Gastroesophageal sphincter (tissue), 4 donors: ENCODE results near the gene FRZB. TPM values are rescaled to one million over a fixed set of nuclear protein-coding genes. Genes with fewer than 3 reads are reported as not detected.
A peak's percentile ranks its signal among the peaks of the same experiment; 100 is the strongest.

Experiments
- ATAC-seq: fragments of 150-250 bp; one replicate; pipeline ENCODE4 v1.9.1; 2016; ENCODE audit warnings: mild to moderate bottlenecking, moderate library complexity
- H3K27ac ChIP-seq, 4 donors: fragments of 200-600 bp; sonication (generic) in 3 of 4; 1 replicate in 3 of 4; 2 replicates in 1 of 4; pipeline ENCODE4 v1.5.1; 2016 to 2019
- H3K27me3 ChIP-seq: fragments of 200-600 bp; sonication (generic); one replicate; pipeline ENCODE4 v1.5.1; 2019
- H3K36me3 ChIP-seq, 2 donors: fragments of 200-600 bp; sonication (generic); one replicate each; pipeline ENCODE4 v1.5.1; 2019; ENCODE audit warnings: control low read depth in 1 of 2
- H3K4me1 ChIP-seq, 3 donors: fragments of 200-600 bp; sonication (generic); 1 replicate in 2 of 3; 2 replicates in 1 of 3; pipeline ENCODE4 v1.5.1; 2016 to 2019; ENCODE audit warnings: control low read depth in 2 of 3
- H3K4me3 ChIP-seq, 2 donors: fragments of 200-600 bp; sonication (generic); one replicate each; pipeline ENCODE4 v1.5.1; 2019; ENCODE audit warnings: mild to moderate bottlenecking in 1 of 2, moderate library complexity in 1 of 2
- H3K9me3 ChIP-seq, 3 donors: fragments of 200-600 bp; sonication (generic); one replicate each; pipeline ENCODE4 v1.5.1; 2017 to 2019; ENCODE audit warnings: control low read depth in 2 of 3
- CTCF ChIP-seq, 4 experiments: fragments of 200-600 bp in 2 of 4; fragments of 450-650 bp in 2 of 4; sonication (generic) in 1 of 4; IDR thresholded peaks; one replicate each; pipeline ENCODE4 v1.5.1; 2017 to 2019; ENCODE audit warnings: antibody characterized with exemption in 4 of 4, mild to moderate bottlenecking in 2 of 4, moderate library complexity in 2 of 4
- EP300 ChIP-seq: sonication (generic); formaldehyde crosslinking; IDR thresholded peaks from one replicate; pipeline ENCODE4 v1.6.1; 2017; ENCODE audit warnings: antibody characterized with exemption, mild to moderate bottlenecking
- POLR2A ChIP-seq, 2 donors: fragments of 450-650 bp; IDR thresholded peaks; one replicate each; pipeline ENCODE4 v1.6.1; 2017; ENCODE audit warnings: antibody characterized with exemption in 2 of 2, mild to moderate bottlenecking in 2 of 2, moderate library complexity in 1 of 2
- POLR2AphosphoS5 ChIP-seq: sonication (generic); formaldehyde crosslinking; IDR thresholded peaks from one replicate; pipeline ENCODE4 v1.6.1; 2017; ENCODE audit warnings: antibody characterized with exemption
- WGBS, 2 donors: methylation state at CpG; one replicate each; pipeline ENCODE4 v1.1.5; 2018; ENCODE audit warnings: low coverage in 1 of 2; 5-methylcytosine and 5-hydroxymethylcytosine counted together
- small RNA-seq, 4 donors: library from RNA; depleted of rRNA; stranded (forward); fragments of <200 nt; gene quantifications; one replicate each; pipeline ENCODE3, GENCODE V24; 2016
- total RNA-seq, 4 donors: library from RNA; depleted of rRNA; stranded (reverse); fragments of >200 nt; gene quantifications; one replicate each; pipeline ENCODE4 v1.1.0, GENCODE V29; 2016

FRZB gene
- total RNA-seq, 4 donors from 2014 or later: 8.5 to 88.4 (median 18.6) TPM

DNA sequence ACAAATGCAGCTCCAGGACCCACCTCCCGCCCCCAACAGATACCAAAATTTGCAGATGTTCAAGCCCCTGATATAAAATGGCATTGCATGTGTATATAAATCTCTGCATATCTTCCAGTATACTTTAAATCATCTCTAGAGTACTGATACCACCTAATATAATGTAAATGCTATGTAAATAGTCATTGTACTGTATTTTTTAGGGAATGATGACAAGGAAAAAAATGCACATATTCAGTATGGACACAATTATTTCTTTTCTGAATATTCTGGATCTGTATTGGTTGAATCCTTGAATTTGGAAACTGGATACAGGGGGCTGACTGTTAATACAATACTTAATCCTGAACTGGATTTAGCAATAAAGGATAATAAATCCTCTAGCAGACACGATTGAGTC lies 67.7 kb downstream of the FRZB start:
- 78 to 80% methylated on average over 2 of the region's 2 CpGs for WGBS, 2 donors
- Histone ChIP-seq H3K36me3 (no peaks in the 10 kb centered on the region), H3K27me3 (no peaks in the 10 kb centered on the region)

DNA sequence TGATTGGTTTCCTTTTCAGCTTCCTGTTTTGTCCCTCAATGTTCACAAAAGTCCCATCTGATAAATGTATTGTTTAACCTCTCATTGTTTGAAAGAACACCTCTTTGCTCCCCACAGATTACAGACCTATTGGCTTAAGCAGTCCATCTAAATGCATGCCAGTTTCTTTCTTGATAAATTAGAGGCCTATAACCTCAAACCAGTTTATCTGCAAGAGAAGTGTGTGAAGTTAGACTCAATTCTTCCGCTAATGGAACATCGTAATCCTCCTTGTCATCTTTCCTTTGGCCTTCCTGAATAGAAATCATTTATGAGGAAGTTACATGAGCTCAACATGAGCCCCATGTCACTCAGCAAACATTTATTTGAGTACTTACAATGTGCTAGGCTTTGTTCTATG lies 74.0 kb downstream of the FRZB start:
- H3K4me1 ChIP-seq: peaks cover 3 to 27% (median 8%) of the 10 kb centered on the region in 3 donors
- H3K27ac ChIP-seq: peak overlapping the region in 3 of 4 donors; percentile 69 to 74 (median 69)
- 71 to 83% methylated on average over 1 to 2 of the region's 2 CpGs for WGBS, 2 donors
- ATAC-seq: no peak
- no peaks in the 10 kb centered on the region for H3K9me3 ChIP-seq
- H3K36me3 ChIP-seq: no peaks in the 10 kb centered on the region
- H3K4me3 ChIP-seq: no peak overlapping the region
- no peak for TF ChIP-seq POLR2A (IDR thresholded peaks at IDR 0.05)
- TF ChIP-seq POLR2AphosphoS5: no peak
- no peak for TF ChIP-seq EP300
- TF ChIP-seq CTCF (IDR thresholded peaks at IDR 0.05): no peak
- no peaks in the 10 kb centered on the region for H3K27me3 ChIP-seq

More for the DNA sequence above, 67.7 kb downstream of the FRZB start:
- TF ChIP-seq POLR2A (IDR thresholded peaks at IDR 0.05) (no peak), EP300 (no peak), POLR2AphosphoS5 (no peak), CTCF (IDR thresholded peaks at IDR 0.05) (no peak)
- Histone ChIP-seq H3K27ac (no peak overlapping the region), H3K9me3 (no peaks in the 10 kb centered on the region), H3K4me3 (no peak overlapping the region), H3K4me1 (peaks cover 0 to 7% (median 2%) of the 10 kb centered on the region in 3 donors)
- ATAC-seq: no peak

DNA sequence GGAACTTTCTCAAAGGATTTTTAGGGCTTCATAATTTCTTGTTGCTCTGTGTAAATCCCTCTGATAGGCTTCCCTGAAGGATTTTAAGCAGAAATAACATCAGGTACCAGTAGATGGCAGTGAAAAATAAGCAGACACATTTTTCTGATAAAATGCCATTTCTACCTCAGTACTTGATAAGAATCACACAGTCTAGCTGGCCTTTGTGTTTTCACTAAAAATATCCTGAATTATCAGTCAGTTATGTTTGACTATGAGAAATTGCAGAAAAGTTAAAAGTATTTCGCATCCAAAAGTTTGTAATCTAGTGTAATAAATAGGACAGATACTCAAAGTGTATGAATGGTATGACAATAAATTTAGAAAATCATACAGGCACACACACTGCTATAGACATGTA lies 81.7 kb downstream of the FRZB start:
- Histone ChIP-seq H3K9me3 (no peaks in the 10 kb centered on the region), H3K36me3 (peaks cover 0 to 12% of the 10 kb centered on the region in 2 donors), H3K27me3 (no peaks in the 10 kb centered on the region), H3K27ac (no peak overlapping the region), H3K4me1 (peaks cover 0 to 9% (median 0%) of the 10 kb centered on the region in 3 donors), H3K4me3 (no peak overlapping the region)
- TF ChIP-seq CTCF (IDR thresholded peaks at IDR 0.05): peak; percentile 53 to 61 (median 60)
- no peak for TF ChIP-seq EP300
- WGBS, 2 donors: 44 to 80% methylated on average over 1 of the region's 1 CpG
- ATAC-seq: no peak

DNA sequence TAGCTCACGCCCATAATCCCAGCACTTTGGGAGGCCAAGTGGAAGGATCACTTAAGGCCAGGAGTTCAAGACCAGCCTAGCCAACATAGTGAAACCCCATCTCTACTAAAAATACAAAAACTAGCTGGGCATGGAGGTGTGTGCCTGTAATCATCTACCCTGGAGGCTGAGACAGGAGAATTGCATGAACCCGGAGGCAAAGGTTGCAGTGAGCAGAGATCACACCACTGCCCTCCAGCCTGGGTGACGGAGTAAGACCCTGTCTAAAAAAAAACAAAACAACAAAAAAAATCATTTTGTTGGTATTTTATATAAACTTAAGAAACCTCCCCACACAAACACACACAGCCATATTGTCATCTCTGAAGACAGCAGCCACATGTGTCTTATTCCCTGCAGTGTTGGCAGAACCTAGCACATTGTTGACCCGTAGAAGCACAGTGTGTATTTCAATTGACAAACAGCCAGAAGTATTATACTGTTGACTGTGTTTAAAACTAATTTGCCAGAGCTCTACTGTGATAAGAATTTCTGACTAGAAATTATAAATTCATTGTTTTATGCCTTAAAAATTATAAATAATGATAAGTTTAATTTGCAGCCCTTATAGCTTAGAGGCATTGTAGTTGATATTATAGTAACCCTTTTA lies 82.3 kb downstream of the FRZB start:
- Histone ChIP-seq H3K4me3 (no peak overlapping the region), H3K9me3 (no peaks in the 10 kb centered on the region), H3K4me1 (peaks cover 0 to 9% (median 0%) of the 10 kb centered on the region in 3 donors), H3K36me3 (peaks cover 0 to 12% of the 10 kb centered on the region in 2 donors), H3K27ac (no peak overlapping the region), H3K27me3 (no peaks in the 10 kb centered on the region)
- 75 to 87% methylated on average over 1 to 4 of the region's 4 CpGs for WGBS, 2 donors
- TF ChIP-seq POLR2A (IDR thresholded peaks at IDR 0.05): no peak
- TF ChIP-seq CTCF (IDR thresholded peaks at IDR 0.05): no peak
- no peak for TF ChIP-seq POLR2AphosphoS5
- TF ChIP-seq EP300: no peak
- no peak for ATAC-seq

Small RNAs within 50 kb of the gene (small RNA-seq; reads per million reads assigned to genes)
- 0 reads per million in 4 donors for gene RF00019
- 0 reads per million in 4 donors for gene RNU6-1122P

Other genes starting within 250 kb of the FRZB start
- 10 to 100 TPM; 46.1 to 77.2 (median 54.0) TPM for gene DNAJC10, start 150.4 kb downstream of the FRZB start, total RNA-seq
- 100 to 1,000 TPM; 185 to 345 (median 292) TPM for gene NCKAP1, start 171.8 kb upstream of the FRZB start, total RNA-seq
- 10 to 100 TPM in 2 of 4 donors, 1 to 10 TPM in 2; 3.9 to 16.7 (median 8.6) TPM for gene DUSP19, start 212.1 kb upstream of the FRZB start, total RNA-seq